Thymus (tissue), 11 donors: ENCODE measurements around the gene TSPAN16. TPM values are rescaled to one million over a fixed set of nuclear protein-coding genes. Genes with fewer than 3 reads are reported as not detected.

Experiments
- DNase-seq, 9 donors: peaks; one replicate each; pipeline ENCODE4 v3.0.0-alpha.2; 2013; ENCODE audit warnings: low spot score in 9 of 9, low read depth in 6 of 9, missing footprints in 1 of 9
- H3K27ac ChIP-seq, 2 donors: one replicate each; pipeline ENCODE4 v1.5.1; 2013; ENCODE audit warnings: control low read depth in 1 of 2, low read depth in 1 of 2, low read length in 1 of 2, mild to moderate bottlenecking in 1 of 2, moderate library complexity in 1 of 2
- H3K27me3 ChIP-seq, 2 donors: one replicate each; pipeline ENCODE4 v1.5.1; 2013; ENCODE audit warnings: low read length in 1 of 2; ENCODE audit not compliant: control insufficient read depth in 2 of 2, insufficient read depth in 1 of 2
- H3K36me3 ChIP-seq, 2 donors: one replicate each; pipeline ENCODE4 v1.5.1; 2013; ENCODE audit warnings: low read length in 1 of 2, mild to moderate bottlenecking in 1 of 2, moderate library complexity in 1 of 2; ENCODE audit not compliant: control insufficient read depth in 2 of 2, insufficient read depth in 2 of 2
- H3K4me1 ChIP-seq, 2 donors: one replicate each; pipeline ENCODE4 v1.5.1; 2013; ENCODE audit warnings: low read length in 2 of 2; ENCODE audit not compliant: control insufficient read depth in 2 of 2, insufficient read depth in 2 of 2
- H3K4me3 ChIP-seq, 2 donors: one replicate each; pipeline ENCODE4 v1.5.1; 2013; ENCODE audit warnings: low read length in 2 of 2, control low read depth in 1 of 2, mild to moderate bottlenecking in 1 of 2
- H3K9me3 ChIP-seq, 2 donors: one replicate each; pipeline ENCODE4 v1.5.1; 2013; ENCODE audit warnings: low read length in 1 of 2, mild to moderate bottlenecking in 1 of 2; ENCODE audit not compliant: control insufficient read depth in 2 of 2, insufficient read depth in 1 of 2
- WGBS: extraction: QIAGEN DNeasy Blood & Tissue Kit; methylation state at CpG from one replicate; pipeline ENCODE4 v1.1.7; 2013; 5-methylcytosine and 5-hydroxymethylcytosine counted together
- polyA plus RNA-seq: library from polyadenylated mRNA; stranded (reverse); fragments of 200-250 nt; gene quantifications from one replicate; pipeline ENCODE4 v1.2.3, GENCODE V29; 2013
- total RNA-seq: library from RNA; stranded (reverse); fragments of 120-200 nt; gene quantifications from one replicate; pipeline ENCODE4 v1.2.4, GENCODE V29; 2013
- donor health status: healthy.

TSPAN16 gene
- total and polyA plus RNA-seq, 2 donors: not detected

- no peak overlapping the region for H3K4me3 ChIP-seq
- H3K27ac ChIP-seq: no peak overlapping the region
- WGBS: 93% methylated on average over 6 of the region's 6 CpGs
- peaks cover 0 to 9% of the 10 kb centered on the region in 2 donors for H3K4me1 ChIP-seq
- H3K9me3 ChIP-seq: no peaks in the 10 kb centered on the region
- DNase-seq: no peak
- peaks cover 23 to 78% of the 10 kb centered on the region in 2 donors for H3K27me3 ChIP-seq
- no peaks in the 10 kb centered on the region for H3K36me3 ChIP-seq
Measured at GRCh38 chr19:11265177-11265784, 30.7 kb upstream of the TSPAN16 start.

- H3K27ac ChIP-seq: no peak overlapping the region
- H3K9me3 ChIP-seq: no peaks in the 10 kb centered on the region
- H3K36me3 ChIP-seq: no peaks in the 10 kb centered on the region
- peaks cover 23 to 76% of the 10 kb centered on the region in 2 donors for H3K27me3 ChIP-seq
- H3K4me3 ChIP-seq: no peak overlapping the region
- peaks cover 0 to 9% of the 10 kb centered on the region in 2 donors for H3K4me1 ChIP-seq
- WGBS: 82% methylated on average over 11 of the region's 11 CpGs
- no peak for DNase-seq
Measured at GRCh38 chr19:11265785-11266236, 30.1 kb upstream of the TSPAN16 start.

GRCh38 chr19:11267316-11268085 lies 28.5 kb upstream of the TSPAN16 start:
- Histone ChIP-seq H3K27ac (no peak overlapping the region), H3K4me3 (no peak overlapping the region), H3K4me1 (peaks cover 0 to 9% of the 10 kb centered on the region in 2 donors), H3K9me3 (no peaks in the 10 kb centered on the region), H3K27me3 (peaks cover 8 to 60% of the 10 kb centered on the region in 2 donors), H3K36me3 (no peaks in the 10 kb centered on the region)
- no peak for DNase-seq
- WGBS: 97% methylated on average over 10 of the region's 10 CpGs

GRCh38 chr19:11268783-11269267 lies 27.1 kb upstream of the TSPAN16 start:
- peaks cover 0 to 6% of the 10 kb centered on the region in 2 donors for H3K4me1 ChIP-seq
- H3K27ac ChIP-seq: peak overlapping the region in 1 of 2 donors; percentile 64
- peak in 2 of 9 donors; percentile 10 to 28 for DNase-seq
- WGBS: 34% methylated on average over 10 of the region's 10 CpGs
- H3K4me3 ChIP-seq: no peak overlapping the region
- H3K36me3 ChIP-seq: no peaks in the 10 kb centered on the region
- H3K27me3 ChIP-seq: peaks cover 0 to 47% of the 10 kb centered on the region in 2 donors
- no peaks in the 10 kb centered on the region for H3K9me3 ChIP-seq

- peaks cover 0 to 6% of the 10 kb centered on the region in 2 donors for H3K4me1 ChIP-seq
Measured at GRCh38 chr19:11269408-11269807, 26.6 kb upstream of the TSPAN16 start.

GRCh38 chr19:11273296-11273695 lies 22.7 kb upstream of the TSPAN16 start:
- no peak for DNase-seq
- Histone ChIP-seq H3K36me3 (no peaks in the 10 kb centered on the region), H3K4me3 (no peak overlapping the region), H3K9me3 (peaks cover 0 to 6% of the 10 kb centered on the region in 2 donors), H3K4me1 (peaks cover 0 to 9% of the 10 kb centered on the region in 2 donors), H3K27ac (no peak overlapping the region), H3K27me3 (peaks cover 0 to 34% of the 10 kb centered on the region in 2 donors)
- 80% methylated on average over 2 of the region's 2 CpGs for WGBS

More at GRCh38 chr19:11269408-11269807, 26.6 kb upstream of the TSPAN16 start:
- Histone ChIP-seq H3K9me3 (no peaks in the 10 kb centered on the region), H3K4me3 (no peak overlapping the region), H3K27me3 (peaks cover 0 to 47% of the 10 kb centered on the region in 2 donors), H3K36me3 (no peaks in the 10 kb centered on the region), H3K27ac (peak overlapping the region; percentile 60 to 64)
- 50% methylated on average over 7 of the region's 7 CpGs for WGBS
- no peak for DNase-seq

- Histone ChIP-seq H3K4me1 (peaks cover 0 to 4% of the 10 kb centered on the region in 2 donors), H3K27me3 (peaks cover 0 to 35% of the 10 kb centered on the region in 2 donors), H3K4me3 (no peak overlapping the region), H3K36me3 (no peaks in the 10 kb centered on the region), H3K27ac (no peak overlapping the region), H3K9me3 (peaks cover 0 to 6% of the 10 kb centered on the region in 2 donors)
- no peak for DNase-seq
- WGBS: 84% methylated on average over 5 of the region's 5 CpGs
Measured at GRCh38 chr19:11273989-11274388, 22.0 kb upstream of the TSPAN16 start.

- peaks cover 0 to 33% of the 10 kb centered on the region in 2 donors for H3K27me3 ChIP-seq
- H3K36me3 ChIP-seq: no peaks in the 10 kb centered on the region
- H3K27ac ChIP-seq: no peak overlapping the region
- 73% methylated on average over 4 of the region's 4 CpGs for WGBS
- peaks cover 0 to 6% of the 10 kb centered on the region in 2 donors for H3K9me3 ChIP-seq
- H3K4me3 ChIP-seq: no peak overlapping the region
- peaks cover 0 to 8% of the 10 kb centered on the region in 2 donors for H3K4me1 ChIP-seq
- DNase-seq: no peak
Measured at GRCh38 chr19:11274533-11275086, 21.4 kb upstream of the TSPAN16 start.

- Histone ChIP-seq H3K4me1 (peaks cover 3 to 17% of the 10 kb centered on the region in 2 donors), H3K36me3 (no peaks in the 10 kb centered on the region), H3K4me3 (no peak overlapping the region), H3K27me3 (peaks cover 0 to 46% of the 10 kb centered on the region in 2 donors), H3K9me3 (peaks cover 0 to 11% of the 10 kb centered on the region in 2 donors), H3K27ac (no peak overlapping the region)
- DNase-seq: no peak
- 35% methylated on average over 6 of the region's 6 CpGs for WGBS
Measured at GRCh38 chr19:11278670-11279069, 17.3 kb upstream of the TSPAN16 start.
